Thyroid gland (tissue), 4 donors: Measurements from ENCODE around the gene NBPF15.
"Not testable (repeated sequence)": the region's sequence is repeated elsewhere in the genome, so short reads cannot be mapped to it uniquely, and the experiment has no call there.

Source experiments
- POLR2A ChIP-seq, 2 donors: fragments of 450-650 bp; IDR thresholded peaks; one replicate each; pipeline ENCODE4 v1.6.1; 2017; ENCODE audit warnings: antibody characterized with exemption in 2 of 2, mild to moderate bottlenecking in 2 of 2, moderate library complexity in 1 of 2
- TF ChIP-seq, protein P1 (sequence below), 6 experiments: fragments of 200-600 bp in 3 of 6; fragments of 450-650 bp in 3 of 6; sonication (generic) in 3 of 6; IDR thresholded peaks; one replicate each; pipeline ENCODE4 v1.5.1; 2016 to 2019; ENCODE audit warnings: antibody characterized with exemption in 6 of 6, mild to moderate bottlenecking in 2 of 6, inconsistent platforms in 1 of 6, moderate library complexity in 1 of 6

DNA sequence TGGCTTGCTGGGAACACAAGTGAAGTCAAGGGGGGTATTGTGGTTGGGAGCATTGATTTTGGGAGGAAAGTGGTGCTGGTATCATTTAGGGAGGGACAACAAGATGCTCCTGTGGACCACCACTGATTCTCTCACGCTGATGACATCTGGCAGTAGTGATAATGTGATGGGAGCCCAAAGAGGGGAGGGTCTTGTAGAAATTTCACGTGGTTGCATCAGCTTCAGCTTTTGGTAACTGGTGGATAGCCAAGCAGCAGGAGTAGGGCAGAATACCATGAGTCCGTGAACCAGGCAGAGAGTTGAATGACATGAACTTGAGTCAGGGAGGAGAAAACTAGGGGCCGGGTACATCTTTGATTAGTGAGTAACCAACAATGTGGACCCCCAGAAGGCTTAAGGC is 32.7 kb upstream of the NBPF15 start:
- TF ChIP-seq, protein P1, sequence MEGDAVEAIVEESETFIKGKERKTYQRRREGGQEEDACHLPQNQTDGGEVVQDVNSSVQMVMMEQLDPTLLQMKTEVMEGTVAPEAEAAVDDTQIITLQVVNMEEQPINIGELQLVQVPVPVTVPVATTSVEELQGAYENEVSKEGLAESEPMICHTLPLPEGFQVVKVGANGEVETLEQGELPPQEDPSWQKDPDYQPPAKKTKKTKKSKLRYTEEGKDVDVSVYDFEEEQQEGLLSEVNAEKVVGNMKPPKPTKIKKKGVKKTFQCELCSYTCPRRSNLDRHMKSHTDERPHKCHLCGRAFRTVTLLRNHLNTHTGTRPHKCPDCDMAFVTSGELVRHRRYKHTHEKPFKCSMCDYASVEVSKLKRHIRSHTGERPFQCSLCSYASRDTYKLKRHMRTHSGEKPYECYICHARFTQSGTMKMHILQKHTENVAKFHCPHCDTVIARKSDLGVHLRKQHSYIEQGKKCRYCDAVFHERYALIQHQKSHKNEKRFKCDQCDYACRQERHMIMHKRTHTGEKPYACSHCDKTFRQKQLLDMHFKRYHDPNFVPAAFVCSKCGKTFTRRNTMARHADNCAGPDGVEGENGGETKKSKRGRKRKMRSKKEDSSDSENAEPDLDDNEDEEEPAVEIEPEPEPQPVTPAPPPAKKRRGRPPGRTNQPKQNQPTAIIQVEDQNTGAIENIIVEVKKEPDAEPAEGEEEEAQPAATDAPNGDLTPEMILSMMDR (IDR thresholded peaks at IDR 0.05): not testable (repeated sequence)
- not testable (repeated sequence) for TF ChIP-seq POLR2A (IDR thresholded peaks at IDR 0.05)
